ENCODE results near the gene ZNF568.

ZNF568 gene

DNA sequence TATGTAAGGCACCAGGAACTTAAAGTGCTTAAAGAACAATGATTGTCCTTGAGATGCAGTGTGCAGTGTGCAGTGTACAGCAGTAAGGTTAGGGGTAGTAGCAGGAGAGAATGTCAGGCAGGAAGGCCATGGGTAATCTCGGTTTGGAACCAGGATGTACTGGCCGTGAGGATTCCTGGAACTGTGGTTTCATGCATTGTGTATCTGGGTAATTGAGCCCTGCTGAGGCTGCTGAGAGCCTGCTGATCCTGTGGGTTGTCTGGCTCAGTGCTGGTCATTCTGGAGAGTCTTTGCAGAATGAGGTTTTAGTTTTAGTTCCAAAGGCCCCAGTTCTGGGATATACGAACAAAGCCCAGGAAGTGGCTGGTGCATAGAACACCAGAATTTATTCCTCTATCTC lies 71.0 kb downstream of the ZNF568 start:
- TF ChIP-seq TAF1 (IDR thresholded peaks at IDR 0.05; ENCODE audit: borderline replicate concordance, insufficient read depth, low read length): no peak
- no peak for TF ChIP-seq FOXP2 (optimal IDR thresholded peaks at IDR 0.05; ENCODE audit: borderline replicate concordance, extremely low read depth, extremely low read length, insufficient read depth)
- TF ChIP-seq POLR2AphosphoS5 (IDR thresholded peaks at IDR 0.05; ENCODE audit: low read depth, low read length): no peak
- TF ChIP-seq, protein P1, sequence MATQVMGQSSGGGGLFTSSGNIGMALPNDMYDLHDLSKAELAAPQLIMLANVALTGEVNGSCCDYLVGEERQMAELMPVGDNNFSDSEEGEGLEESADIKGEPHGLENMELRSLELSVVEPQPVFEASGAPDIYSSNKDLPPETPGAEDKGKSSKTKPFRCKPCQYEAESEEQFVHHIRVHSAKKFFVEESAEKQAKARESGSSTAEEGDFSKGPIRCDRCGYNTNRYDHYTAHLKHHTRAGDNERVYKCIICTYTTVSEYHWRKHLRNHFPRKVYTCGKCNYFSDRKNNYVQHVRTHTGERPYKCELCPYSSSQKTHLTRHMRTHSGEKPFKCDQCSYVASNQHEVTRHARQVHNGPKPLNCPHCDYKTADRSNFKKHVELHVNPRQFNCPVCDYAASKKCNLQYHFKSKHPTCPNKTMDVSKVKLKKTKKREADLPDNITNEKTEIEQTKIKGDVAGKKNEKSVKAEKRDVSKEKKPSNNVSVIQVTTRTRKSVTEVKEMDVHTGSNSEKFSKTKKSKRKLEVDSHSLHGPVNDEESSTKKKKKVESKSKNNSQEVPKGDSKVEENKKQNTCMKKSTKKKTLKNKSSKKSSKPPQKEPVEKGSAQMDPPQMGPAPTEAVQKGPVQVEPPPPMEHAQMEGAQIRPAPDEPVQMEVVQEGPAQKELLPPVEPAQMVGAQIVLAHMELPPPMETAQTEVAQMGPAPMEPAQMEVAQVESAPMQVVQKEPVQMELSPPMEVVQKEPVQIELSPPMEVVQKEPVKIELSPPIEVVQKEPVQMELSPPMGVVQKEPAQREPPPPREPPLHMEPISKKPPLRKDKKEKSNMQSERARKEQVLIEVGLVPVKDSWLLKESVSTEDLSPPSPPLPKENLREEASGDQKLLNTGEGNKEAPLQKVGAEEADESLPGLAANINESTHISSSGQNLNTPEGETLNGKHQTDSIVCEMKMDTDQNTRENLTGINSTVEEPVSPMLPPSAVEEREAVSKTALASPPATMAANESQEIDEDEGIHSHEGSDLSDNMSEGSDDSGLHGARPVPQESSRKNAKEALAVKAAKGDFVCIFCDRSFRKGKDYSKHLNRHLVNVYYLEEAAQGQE (IDR thresholded peaks at IDR 0.05; ENCODE audit: insufficient read depth in 1 of 2, low read depth in 2 of 2, low read length in 2 of 2): no peak
- no peak for TF ChIP-seq SIN3A (IDR thresholded peaks at IDR 0.05; ENCODE audit: borderline replicate concordance, insufficient read depth, low read length)

DNA sequence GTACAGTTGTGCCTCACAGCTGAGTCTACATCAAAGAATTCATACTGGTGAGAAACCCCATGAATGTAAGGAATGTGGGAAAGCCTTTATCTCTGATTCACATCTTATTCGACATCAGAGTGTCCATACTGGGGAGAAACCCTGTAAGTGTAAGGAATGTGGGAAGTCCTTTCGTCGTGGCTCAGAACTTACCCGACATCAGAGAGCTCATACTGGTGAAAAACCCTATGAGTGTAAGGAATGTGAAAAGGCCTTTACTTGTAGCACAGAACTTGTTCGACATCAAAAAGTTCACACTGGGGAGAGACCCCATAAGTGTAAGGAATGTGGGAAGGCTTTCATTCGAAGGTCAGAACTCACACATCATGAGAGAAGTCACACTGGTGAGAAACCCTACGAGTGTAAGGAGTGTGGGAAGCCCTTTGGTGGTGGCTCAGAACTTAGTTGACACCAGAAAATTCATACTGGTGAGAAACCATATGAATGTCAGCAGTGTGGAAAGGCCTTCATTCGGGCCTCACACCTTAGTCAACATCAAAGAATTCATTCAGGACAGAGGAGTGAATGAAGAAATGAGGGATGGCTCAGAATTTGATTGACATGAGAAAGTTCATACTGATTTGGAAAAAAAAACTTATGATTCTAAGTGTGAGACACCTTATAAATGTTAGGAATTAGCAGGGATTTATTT lies 81.2 kb downstream of the ZNF568 start:
- TF ChIP-seq, protein P1 (IDR thresholded peaks at IDR 0.05; ENCODE audit: insufficient read depth in 1 of 2, low read depth in 2 of 2, low read length in 2 of 2): no peak
- TF ChIP-seq POLR2AphosphoS5 (IDR thresholded peaks at IDR 0.05; ENCODE audit: low read depth, low read length) (no peak), SIN3A (IDR thresholded peaks at IDR 0.05; ENCODE audit: borderline replicate concordance, insufficient read depth, low read length) (no peak), TAF1 (IDR thresholded peaks at IDR 0.05; ENCODE audit: borderline replicate concordance, insufficient read depth, low read length) (no peak), FOXP2 (optimal IDR thresholded peaks at IDR 0.05; ENCODE audit: borderline replicate concordance, extremely low read depth, extremely low read length, insufficient read depth) (no peak)

DNA sequence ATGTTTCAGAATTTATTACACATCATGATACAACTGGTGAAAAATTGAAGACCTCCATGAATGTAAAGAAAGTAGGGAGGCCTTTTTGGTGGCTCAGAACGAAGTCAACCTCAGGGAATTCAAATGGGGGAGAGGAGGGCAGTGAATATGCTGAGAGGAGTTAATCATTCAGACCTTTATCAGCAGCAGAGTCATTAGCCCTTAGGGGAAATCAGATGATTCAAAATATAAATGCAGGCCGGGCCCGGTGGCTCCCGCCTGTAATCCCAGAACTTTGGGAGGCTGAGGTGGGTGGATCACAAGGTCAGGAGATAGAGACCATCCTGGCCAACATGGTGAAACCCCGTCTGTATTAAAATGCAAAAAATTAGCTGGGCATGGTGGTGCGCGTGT lies 81.7 kb downstream of the ZNF568 start:
- no peak for TF ChIP-seq FOXP2 (optimal IDR thresholded peaks at IDR 0.05; ENCODE audit: borderline replicate concordance, extremely low read depth, extremely low read length, insufficient read depth)
- no peak for TF ChIP-seq TAF1 (IDR thresholded peaks at IDR 0.05; ENCODE audit: borderline replicate concordance, insufficient read depth, low read length)
- TF ChIP-seq, protein P1 (IDR thresholded peaks at IDR 0.05; ENCODE audit: insufficient read depth in 1 of 2, low read depth in 2 of 2, low read length in 2 of 2): no peak
- TF ChIP-seq POLR2AphosphoS5 (IDR thresholded peaks at IDR 0.05; ENCODE audit: low read depth, low read length): no peak
- no peak for TF ChIP-seq SIN3A (IDR thresholded peaks at IDR 0.05; ENCODE audit: borderline replicate concordance, insufficient read depth, low read length)

DNA sequence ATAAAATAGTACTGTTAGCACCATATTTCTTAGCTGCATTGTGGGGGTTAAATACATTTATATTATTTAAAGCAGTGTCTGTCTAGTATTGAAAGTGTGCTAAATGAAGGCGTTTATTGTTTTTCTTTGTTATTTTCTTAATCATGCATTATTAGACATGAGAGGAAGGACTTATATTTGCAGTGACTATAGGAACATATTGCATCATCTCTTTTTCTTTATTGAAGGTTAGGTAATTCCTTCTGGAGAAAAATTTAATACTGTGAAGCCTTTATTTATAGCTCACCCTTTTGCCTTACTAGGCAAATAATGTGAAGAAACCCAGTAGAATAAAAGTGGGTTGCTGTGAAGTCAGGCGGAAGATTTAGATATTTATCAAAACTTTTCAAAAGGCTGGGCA lies 83.2 kb downstream of the ZNF568 start:
- TF ChIP-seq SIN3A (IDR thresholded peaks at IDR 0.05; ENCODE audit: borderline replicate concordance, insufficient read depth, low read length): no peak
- TF ChIP-seq TAF1 (IDR thresholded peaks at IDR 0.05; ENCODE audit: borderline replicate concordance, insufficient read depth, low read length): no peak
- TF ChIP-seq, protein P1 (IDR thresholded peaks at IDR 0.05; ENCODE audit: insufficient read depth in 1 of 2, low read depth in 2 of 2, low read length in 2 of 2): no peak
- TF ChIP-seq POLR2AphosphoS5 (IDR thresholded peaks at IDR 0.05; ENCODE audit: low read depth, low read length): no peak
- no peak for TF ChIP-seq FOXP2 (optimal IDR thresholded peaks at IDR 0.05; ENCODE audit: borderline replicate concordance, extremely low read depth, extremely low read length, insufficient read depth)
